ENCODE results near the gene PYDC2.

The PYDC2 gene

GRCh38 chr3:191484461-191484860 lies 23.5 kb downstream of the PYDC2 start:
- ChIA-PET CTCF (no interaction called here), POLR2A (no interaction called here)
- Histone ChIP-seq H3K9me3 (ENCODE audit: control extremely low read depth in 1 of 5, control insufficient read depth in 4 of 5, insufficient read depth in 2 of 5, low read depth in 1 of 5, low read length in 4 of 5) (peaks cover 0 to 4% (median 0%) of the 10 kb centered on the region in 5 experiments), H3K36me3 (ENCODE audit: control insufficient read depth in 4 of 4, insufficient read depth in 4 of 4, low read length in 3 of 4) (no peaks in the 10 kb centered on the region), H3K4me3 (ENCODE audit: control insufficient read depth in 1 of 7, extremely low read depth in 1 of 7, insufficient read depth in 4 of 7, low read depth in 2 of 7, low read length in 6 of 7) (no peak overlapping the region), H3K27ac (ENCODE audit: insufficient read depth in 1 of 2, low read depth in 1 of 2, low read length in 2 of 2, poor library complexity in 1 of 2, severe bottlenecking in 2 of 2) (no peak overlapping the region), H3K27me3 (replicated peaks in 2 of 5; ENCODE audit: control insufficient read depth in 4 of 5, insufficient read depth in 5 of 5, low read length in 4 of 5) (no peaks in the 10 kb centered on the region), H3K4me1 (ENCODE audit: control extremely low read depth in 1 of 4, control insufficient read depth in 4 of 4, insufficient read depth in 4 of 4, low read length in 3 of 4) (no peaks in the 10 kb centered on the region)
- WGBS (ENCODE audit: insufficient coverage), result 88% methylated on average over 3 of the region's 3 CpGs
- DNase-seq, result no peak

GRCh38 chr3:191492601-191493000 lies 31.6 kb downstream of the PYDC2 start:
- no peaks in the 10 kb centered on the region for H3K36me3 ChIP-seq (ENCODE audit: control insufficient read depth in 4 of 4, insufficient read depth in 4 of 4, low read length in 3 of 4)
- H3K27me3 ChIP-seq (replicated peaks in 2 of 5; ENCODE audit: control insufficient read depth in 4 of 5, insufficient read depth in 5 of 5, low read length in 4 of 5), result no peaks in the 10 kb centered on the region
- H3K4me3 ChIP-seq (ENCODE audit: control insufficient read depth in 1 of 7, extremely low read depth in 1 of 7, insufficient read depth in 4 of 7, low read depth in 2 of 7, low read length in 6 of 7), result no peak overlapping the region
- CTCF ChIA-PET, result no interaction called here
- POLR2A ChIA-PET, result no interaction called here
- no peak for DNase-seq
- no peaks in the 10 kb centered on the region for H3K4me1 ChIP-seq (ENCODE audit: control extremely low read depth in 1 of 4, control insufficient read depth in 4 of 4, insufficient read depth in 4 of 4, low read length in 3 of 4)
- H3K27ac ChIP-seq (ENCODE audit: insufficient read depth in 1 of 2, low read depth in 1 of 2, low read length in 2 of 2, poor library complexity in 1 of 2, severe bottlenecking in 2 of 2), result no peak overlapping the region
- no peaks in the 10 kb centered on the region for H3K9me3 ChIP-seq (ENCODE audit: control extremely low read depth in 1 of 5, control insufficient read depth in 4 of 5, insufficient read depth in 2 of 5, low read depth in 1 of 5, low read length in 4 of 5)
- 60% methylated on average over 1 of the region's 1 CpG for WGBS (ENCODE audit: insufficient coverage)

GRCh38 chr3:191493336-191493735 lies 32.4 kb downstream of the PYDC2 start:
- Histone ChIP-seq H3K4me3 (ENCODE audit: control insufficient read depth in 1 of 7, extremely low read depth in 1 of 7, insufficient read depth in 4 of 7, low read depth in 2 of 7, low read length in 6 of 7) (no peak overlapping the region), H3K27ac (ENCODE audit: insufficient read depth in 1 of 2, low read depth in 1 of 2, low read length in 2 of 2, poor library complexity in 1 of 2, severe bottlenecking in 2 of 2) (no peak overlapping the region), H3K9me3 (ENCODE audit: control extremely low read depth in 1 of 5, control insufficient read depth in 4 of 5, insufficient read depth in 2 of 5, low read depth in 1 of 5, low read length in 4 of 5) (no peaks in the 10 kb centered on the region), H3K36me3 (ENCODE audit: control insufficient read depth in 4 of 4, insufficient read depth in 4 of 4, low read length in 3 of 4) (no peaks in the 10 kb centered on the region), H3K4me1 (ENCODE audit: control extremely low read depth in 1 of 4, control insufficient read depth in 4 of 4, insufficient read depth in 4 of 4, low read length in 3 of 4) (no peaks in the 10 kb centered on the region), H3K27me3 (replicated peaks in 2 of 5; ENCODE audit: control insufficient read depth in 4 of 5, insufficient read depth in 5 of 5, low read length in 4 of 5) (no peaks in the 10 kb centered on the region)
- CTCF ChIA-PET, result no interaction called here
- POLR2A ChIA-PET, result no interaction called here
- no peak for DNase-seq

- DNase-seq, result no peak
- WGBS (ENCODE audit: insufficient coverage), result 49% methylated on average over 16 of the region's 20 CpGs
These were observed 38.5 kb downstream of the PYDC2 start for GRCh38 chr3:191499307-191500080.

GRCh38 chr3:191500892-191501291 lies 39.9 kb downstream of the PYDC2 start:
- H3K27me3 ChIP-seq (replicated peaks in 2 of 5; ENCODE audit: control insufficient read depth in 4 of 5, insufficient read depth in 5 of 5, low read length in 4 of 5), result peaks cover 0 to 6% (median 3%) of the 10 kb centered on the region in 5 experiments
- no peak overlapping the region for H3K4me3 ChIP-seq (ENCODE audit: control insufficient read depth in 1 of 7, extremely low read depth in 1 of 7, insufficient read depth in 4 of 7, low read depth in 2 of 7, low read length in 6 of 7)
- no peaks in the 10 kb centered on the region for H3K36me3 ChIP-seq (ENCODE audit: control insufficient read depth in 4 of 4, insufficient read depth in 4 of 4, low read length in 3 of 4)
- H3K9me3 ChIP-seq (ENCODE audit: control extremely low read depth in 1 of 5, control insufficient read depth in 4 of 5, insufficient read depth in 2 of 5, low read depth in 1 of 5, low read length in 4 of 5), result no peaks in the 10 kb centered on the region
- no peaks in the 10 kb centered on the region for H3K4me1 ChIP-seq (ENCODE audit: control extremely low read depth in 1 of 4, control insufficient read depth in 4 of 4, insufficient read depth in 4 of 4, low read length in 3 of 4)
- DNase-seq, result no peak
- no CpG with 5 or more reads among the region's 5 CpGs for WGBS (ENCODE audit: insufficient coverage)
- ChIA-PET POLR2A (no interaction called here), CTCF (no interaction called here)
- no peak overlapping the region for H3K27ac ChIP-seq (ENCODE audit: insufficient read depth in 1 of 2, low read depth in 1 of 2, low read length in 2 of 2, poor library complexity in 1 of 2, severe bottlenecking in 2 of 2)

More at GRCh38 chr3:191499307-191500080, 38.5 kb downstream of the PYDC2 start:
- Histone ChIP-seq H3K36me3 (ENCODE audit: control insufficient read depth in 4 of 4, insufficient read depth in 4 of 4, low read length in 3 of 4) (no peaks in the 10 kb centered on the region), H3K9me3 (ENCODE audit: control extremely low read depth in 1 of 5, control insufficient read depth in 4 of 5, insufficient read depth in 2 of 5, low read depth in 1 of 5, low read length in 4 of 5) (no peaks in the 10 kb centered on the region), H3K4me1 (ENCODE audit: control extremely low read depth in 1 of 4, control insufficient read depth in 4 of 4, insufficient read depth in 4 of 4, low read length in 3 of 4) (no peaks in the 10 kb centered on the region), H3K27me3 (replicated peaks in 2 of 5; ENCODE audit: control insufficient read depth in 4 of 5, insufficient read depth in 5 of 5, low read length in 4 of 5) (peaks cover 0 to 6% (median 3%) of the 10 kb centered on the region in 5 experiments), H3K4me3 (ENCODE audit: control insufficient read depth in 1 of 7, extremely low read depth in 1 of 7, insufficient read depth in 4 of 7, low read depth in 2 of 7, low read length in 6 of 7) (no peak overlapping the region), H3K27ac (ENCODE audit: insufficient read depth in 1 of 2, low read depth in 1 of 2, low read length in 2 of 2, poor library complexity in 1 of 2, severe bottlenecking in 2 of 2) (no peak overlapping the region)
- CTCF ChIA-PET, result no interaction called here
- POLR2A ChIA-PET, result no interaction called here

GRCh38 chr3:191502583-191502982 lies 41.6 kb downstream of the PYDC2 start:
- Histone ChIP-seq H3K9me3 (ENCODE audit: control extremely low read depth in 1 of 5, control insufficient read depth in 4 of 5, insufficient read depth in 2 of 5, low read depth in 1 of 5, low read length in 4 of 5) (no peaks in the 10 kb centered on the region), H3K4me3 (ENCODE audit: control insufficient read depth in 1 of 7, extremely low read depth in 1 of 7, insufficient read depth in 4 of 7, low read depth in 2 of 7, low read length in 6 of 7) (no peak overlapping the region), H3K36me3 (ENCODE audit: control insufficient read depth in 4 of 4, insufficient read depth in 4 of 4, low read length in 3 of 4) (no peaks in the 10 kb centered on the region), H3K27me3 (replicated peaks in 2 of 5; ENCODE audit: control insufficient read depth in 4 of 5, insufficient read depth in 5 of 5, low read length in 4 of 5) (peaks cover 0 to 6% (median 3%) of the 10 kb centered on the region in 5 experiments), H3K4me1 (ENCODE audit: control extremely low read depth in 1 of 4, control insufficient read depth in 4 of 4, insufficient read depth in 4 of 4, low read length in 3 of 4) (no peaks in the 10 kb centered on the region), H3K27ac (ENCODE audit: insufficient read depth in 1 of 2, low read depth in 1 of 2, low read length in 2 of 2, poor library complexity in 1 of 2, severe bottlenecking in 2 of 2) (no peak overlapping the region)
- POLR2A ChIA-PET, result no interaction called here
- CTCF ChIA-PET, result no interaction called here
- no peak for DNase-seq
- WGBS (ENCODE audit: insufficient coverage), result 71% methylated on average over 1 of the region's 3 CpGs

GRCh38 chr3:191509078-191509477 lies 48.1 kb downstream of the PYDC2 start:
- H3K36me3 ChIP-seq (ENCODE audit: control insufficient read depth in 4 of 4, insufficient read depth in 4 of 4, low read length in 3 of 4), result no peaks in the 10 kb centered on the region
- ChIA-PET CTCF (no interaction called here), POLR2A (no interaction called here)
- no peak overlapping the region for H3K4me3 ChIP-seq (ENCODE audit: control insufficient read depth in 1 of 7, extremely low read depth in 1 of 7, insufficient read depth in 4 of 7, low read depth in 2 of 7, low read length in 6 of 7)
- no peak overlapping the region for H3K27ac ChIP-seq (ENCODE audit: insufficient read depth in 1 of 2, low read depth in 1 of 2, low read length in 2 of 2, poor library complexity in 1 of 2, severe bottlenecking in 2 of 2)
- 86% methylated on average over 1 of the region's 2 CpGs for WGBS (ENCODE audit: insufficient coverage)
- H3K4me1 ChIP-seq (ENCODE audit: control extremely low read depth in 1 of 4, control insufficient read depth in 4 of 4, insufficient read depth in 4 of 4, low read length in 3 of 4), result no peaks in the 10 kb centered on the region
- no peak for DNase-seq
- no peaks in the 10 kb centered on the region for H3K27me3 ChIP-seq (replicated peaks in 2 of 5; ENCODE audit: control insufficient read depth in 4 of 5, insufficient read depth in 5 of 5, low read length in 4 of 5)
- no peaks in the 10 kb centered on the region for H3K9me3 ChIP-seq (ENCODE audit: control extremely low read depth in 1 of 5, control insufficient read depth in 4 of 5, insufficient read depth in 2 of 5, low read depth in 1 of 5, low read length in 4 of 5)

Data from common myeloid progenitor, CD34-positive (primary cell).